GM12891 (cell line): ENCODE data around the gene ITPR3.
"Not testable (repeated sequence)": the region's sequence is repeated elsewhere in the genome, so short reads cannot be mapped to it uniquely, and the experiment has no call there.

Experiments used
- DNase-seq: peaks from one replicate; pipeline ENCODE4 v3.0.0; 2011; ENCODE audit warnings: low spot score; ENCODE audit not compliant: insufficient read length
- FAIRE-seq: peaks from 2 replicates; lab custom pipeline; 2011; peaks lifted over from hg19 to GRCh38; lab: Jason Lieb, UNC
- PAX5 ChIP-seq: IDR thresholded peaks from 2 replicates; pipeline ENCODE4 v1.6.1; 2011; ENCODE audit warnings: low read length, moderate library complexity, mild to moderate bottlenecking; ENCODE audit not compliant: insufficient read depth, severe bottlenecking
- POLR2A ChIP-seq: IDR thresholded peaks from 2 replicates; pipeline ENCODE4 v1.6.1; 2011; ENCODE audit warnings: low read depth, low read length, control low read depth
- POLR2AphosphoS5 ChIP-seq: IDR thresholded peaks from 2 replicates; pipeline ENCODE4 v1.6.1; 2011; ENCODE audit warnings: low read depth, low read length, control low read depth
- POU2F2 ChIP-seq: IDR thresholded peaks from 2 replicates; pipeline ENCODE4 v1.6.1; 2011; ENCODE audit warnings: low read depth, mild to moderate bottlenecking, control low read depth, low read length, moderate library complexity
- SPI1 ChIP-seq: IDR thresholded peaks from 2 replicates; pipeline ENCODE4 v1.6.1; 2011; ENCODE audit warnings: low read depth, low read length, control low read depth
- TAF1 ChIP-seq: IDR thresholded peaks from 2 replicates; pipeline ENCODE4 v1.6.1; 2011; ENCODE audit warnings: low read depth, low read length, control low read depth

The ITPR3 gene

DNA sequence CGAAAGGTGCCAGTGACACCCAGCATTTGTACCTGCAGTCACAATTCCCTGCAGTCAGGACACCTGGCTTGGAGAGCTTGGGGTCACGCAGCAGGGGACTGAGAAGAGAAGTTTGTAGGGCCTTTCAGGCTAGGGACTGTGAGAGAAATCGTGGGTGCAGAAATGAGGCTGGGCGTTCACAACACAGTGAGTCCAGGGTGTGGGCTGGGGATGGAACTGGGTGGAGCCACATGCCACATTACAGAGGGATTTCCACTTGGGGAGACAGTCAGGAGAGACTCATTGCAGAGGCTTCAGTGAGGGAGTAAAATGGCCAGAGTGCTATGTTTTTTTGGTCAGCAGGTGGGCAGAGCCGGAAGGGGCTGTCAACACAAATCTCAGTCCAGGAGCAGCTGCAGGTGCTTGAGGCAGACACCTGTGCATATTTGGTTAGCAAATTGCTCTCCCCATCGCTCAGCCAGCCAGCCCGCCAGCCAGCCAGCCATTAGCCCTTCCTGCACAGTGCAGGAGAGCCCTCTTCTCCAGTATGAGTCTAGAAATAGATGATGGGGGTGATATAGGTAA lies 7.4 kb downstream of the ITPR3 start:
- FAIRE-seq (no peak), DNase-seq (no peak)
- TF ChIP-seq SPI1, result no peak
- TF ChIP-seq POLR2AphosphoS5, result no peak
- no peak for TF ChIP-seq TAF1
- TF ChIP-seq POLR2A, result no peak
- no peak for TF ChIP-seq PAX5
- no peak for TF ChIP-seq POU2F2

DNA sequence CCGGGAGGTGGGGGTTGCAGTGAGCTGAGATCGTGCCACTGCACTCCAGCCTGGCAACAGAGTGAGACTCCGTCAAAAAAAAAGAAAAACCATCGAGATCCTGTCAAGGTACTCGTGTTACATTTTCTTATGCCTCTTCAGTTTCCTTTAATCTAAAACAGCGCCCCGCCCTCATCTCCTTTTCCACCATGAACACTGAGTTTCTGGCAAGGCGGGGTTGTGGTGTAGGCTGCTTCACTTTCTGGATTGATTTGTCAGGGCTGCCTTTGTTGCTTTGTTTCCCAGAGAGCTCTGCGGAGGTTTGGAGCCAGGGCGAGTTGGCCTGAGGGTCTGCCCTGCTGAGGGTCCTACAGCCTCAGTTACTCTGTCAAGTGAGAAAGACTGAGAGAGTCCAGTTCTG lies 8.9 kb downstream of the ITPR3 start:
- DNase-seq, result no peak
- FAIRE-seq, result no peak
- no peak for TF ChIP-seq POU2F2
- no peak for TF ChIP-seq TAF1
- TF ChIP-seq POLR2AphosphoS5, result no peak
- TF ChIP-seq PAX5, result no peak
- no peak for TF ChIP-seq SPI1
- TF ChIP-seq POLR2A, result no peak

DNA sequence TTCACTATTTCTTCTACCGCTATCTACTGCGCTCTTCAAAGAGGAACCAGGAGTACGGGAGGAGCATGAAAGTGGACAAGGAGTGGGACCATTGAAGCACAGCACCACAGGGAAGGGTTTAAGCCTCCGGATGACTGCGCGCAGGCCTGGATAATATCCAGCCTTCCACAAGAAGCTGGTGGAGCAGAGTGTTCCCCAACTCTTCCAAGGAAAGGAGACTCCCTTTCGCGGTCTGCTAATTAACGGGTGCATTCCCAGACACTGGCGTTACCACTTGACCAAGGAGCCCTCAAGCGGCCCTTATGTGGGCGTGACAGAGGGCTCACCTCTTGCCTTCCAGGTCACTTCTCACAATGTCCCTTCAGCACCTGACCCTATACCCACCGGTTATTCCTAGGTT lies 10.4 kb downstream of the ITPR3 start:
- DNase-seq, FAIRE-seq: not testable (repeated sequence)

DNA sequence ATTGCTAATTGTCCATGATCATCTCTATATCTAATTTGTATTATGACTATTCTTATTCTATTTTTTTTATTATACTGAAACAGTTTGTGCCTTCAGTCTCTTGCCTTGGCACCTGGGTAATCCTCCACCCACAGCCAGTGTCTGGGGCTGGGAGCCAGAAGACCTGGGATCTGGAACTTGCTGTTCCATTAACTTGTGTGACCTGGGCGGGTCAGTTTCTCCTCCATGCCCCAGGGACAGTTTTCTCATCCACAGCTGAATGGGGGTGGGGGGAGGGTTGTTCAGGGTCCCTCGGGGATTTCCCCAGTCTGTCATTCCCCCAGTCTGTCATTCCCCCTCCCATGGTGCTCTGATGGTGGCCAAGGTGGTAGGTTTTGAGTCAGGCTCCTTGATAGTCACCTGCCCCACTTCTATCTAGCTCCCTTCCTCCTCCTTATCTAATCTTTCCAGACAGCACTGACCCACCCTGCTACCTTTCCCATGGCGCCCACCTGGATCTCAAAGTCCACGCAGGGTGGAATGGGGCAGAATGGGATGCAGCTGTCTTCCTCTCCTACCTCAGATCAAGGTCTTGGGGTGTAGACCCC lies 10.9 kb downstream of the ITPR3 start:
- no peak for DNase-seq
- TF ChIP-seq TAF1, result no peak
- TF ChIP-seq SPI1, result no peak
- TF ChIP-seq POLR2A, result no peak
- TF ChIP-seq PAX5, result no peak
- no peak for FAIRE-seq

DNA sequence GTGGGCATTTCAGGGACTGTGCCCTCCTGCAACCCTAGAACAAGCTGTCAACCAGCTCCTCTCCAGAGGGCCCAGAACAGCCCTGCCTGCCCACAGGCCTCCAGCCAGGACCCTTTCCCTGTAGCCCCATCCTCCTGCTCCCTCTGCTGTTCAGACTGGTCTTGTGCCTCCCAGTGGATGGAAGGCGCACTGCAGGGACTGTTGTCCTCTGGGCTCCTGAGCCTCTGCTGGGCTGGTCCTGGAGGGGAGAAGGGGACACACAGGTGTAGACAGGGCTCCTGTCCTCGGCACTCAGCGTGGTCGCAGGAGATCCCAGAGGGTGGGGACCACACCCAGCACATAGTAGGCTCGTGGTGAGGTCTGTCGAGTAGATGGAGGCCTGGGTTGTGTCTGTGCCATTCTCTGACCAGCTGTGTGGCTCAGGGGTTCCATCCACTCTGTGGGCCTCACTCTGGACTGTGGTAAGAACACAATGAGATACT lies 11.5 kb downstream of the ITPR3 start:
- FAIRE-seq (peak; percentile 74), DNase-seq (peak; percentile 61)
- no peak for TF ChIP-seq POLR2AphosphoS5
- no peak for TF ChIP-seq TAF1
- no peak for TF ChIP-seq PAX5
- TF ChIP-seq POLR2A, result no peak
- TF ChIP-seq SPI1, result no peak
- no peak for TF ChIP-seq POU2F2

DNA sequence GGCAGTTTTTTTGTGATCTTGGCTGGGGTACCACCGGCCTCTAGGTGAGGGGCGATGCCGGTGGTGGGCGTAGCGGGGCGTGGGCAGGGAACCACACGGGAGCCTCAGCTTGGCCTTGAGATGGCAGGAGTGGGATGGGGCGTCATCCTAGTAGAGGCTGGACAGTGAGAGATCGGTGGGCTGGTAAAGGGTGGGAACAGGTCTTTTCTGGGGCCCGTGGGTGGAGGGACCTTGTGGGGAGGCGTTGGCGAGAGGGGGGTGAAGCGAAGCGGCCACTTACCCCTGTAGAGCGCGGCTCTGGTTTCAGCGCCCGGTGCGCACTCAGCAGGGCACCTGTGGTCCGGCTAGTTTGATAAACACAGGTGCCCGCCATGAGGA lies 12.0 kb downstream of the ITPR3 start:
- DNase-seq (no peak), FAIRE-seq (no peak)
- no peak for TF ChIP-seq POLR2A
- TF ChIP-seq POLR2AphosphoS5, result no peak
- TF ChIP-seq POU2F2, result no peak
- TF ChIP-seq PAX5, result no peak
- TF ChIP-seq TAF1, result no peak
- TF ChIP-seq SPI1, result no peak

DNA sequence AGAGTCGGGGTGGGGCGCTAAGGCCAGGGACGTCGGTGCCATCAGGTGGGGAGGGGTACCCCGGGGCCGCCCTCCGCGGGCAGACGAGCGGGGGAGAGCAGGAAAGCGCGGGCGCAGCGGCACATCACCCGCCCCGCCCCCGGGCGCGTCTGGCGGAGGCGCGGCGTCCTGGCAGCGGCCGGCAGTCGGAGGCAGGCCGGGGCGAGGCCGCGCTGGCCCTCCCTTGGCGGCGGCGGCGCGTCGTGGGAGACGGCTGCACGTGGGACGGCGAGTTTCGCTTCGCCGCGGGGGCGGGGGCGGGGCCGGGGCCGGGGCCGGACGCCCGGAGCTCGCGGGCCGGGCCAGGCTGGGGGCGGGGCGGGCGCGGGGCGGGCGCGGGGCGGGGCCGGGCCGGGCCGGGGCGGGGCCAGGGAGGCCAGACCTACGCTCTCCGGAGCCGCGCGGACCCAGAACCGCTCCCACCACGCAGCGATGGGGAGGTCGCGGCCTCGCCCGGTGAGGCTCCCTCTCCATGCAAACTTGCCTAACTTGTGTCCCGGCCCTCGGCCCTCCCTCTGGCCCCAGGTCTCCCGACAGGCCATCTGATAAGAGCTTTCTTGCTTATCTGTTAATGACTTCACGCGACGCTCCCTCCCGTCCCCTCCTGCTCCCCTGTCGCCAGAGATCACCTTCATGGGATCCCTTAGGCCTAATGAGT lies 12.5 kb downstream of the ITPR3 start:
- FAIRE-seq (peak; percentile 87), DNase-seq (peak; percentile 83)
- TF ChIP-seq POLR2AphosphoS5, result no peak
- no peak for TF ChIP-seq SPI1
- no peak for TF ChIP-seq POU2F2
- no peak for TF ChIP-seq TAF1
- TF ChIP-seq PAX5, result no peak
- TF ChIP-seq POLR2A, result no peak

DNA sequence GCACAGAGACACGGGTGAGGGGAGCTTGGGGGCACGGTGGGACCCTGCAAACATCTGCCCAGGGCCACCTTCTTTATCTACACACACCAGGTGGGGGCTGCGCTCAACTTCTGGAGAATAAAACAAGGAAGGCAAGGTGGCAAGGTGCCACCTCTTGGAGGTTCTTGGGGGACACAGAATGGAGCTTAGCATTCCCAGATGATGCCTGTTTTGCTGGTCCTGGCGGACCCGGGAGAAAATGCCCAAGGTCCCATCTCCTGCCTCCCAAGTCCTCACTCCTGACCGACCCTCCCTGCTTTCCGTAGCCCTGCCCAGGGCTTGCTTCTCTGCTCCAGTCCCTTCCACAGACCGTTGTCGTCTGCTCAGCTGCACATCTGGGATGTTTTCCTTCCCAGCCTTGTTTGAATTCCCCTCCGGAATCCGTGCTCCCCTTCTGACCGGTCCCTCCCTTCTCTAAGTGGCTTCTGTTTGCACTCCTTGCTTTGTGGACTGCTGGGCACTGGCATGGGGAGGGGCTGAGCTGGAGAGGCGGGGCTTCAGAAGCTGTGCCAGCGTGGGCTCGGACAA lies 13.1 kb downstream of the ITPR3 start:
- no peak for TF ChIP-seq POU2F2
- no peak for TF ChIP-seq SPI1
- no peak for TF ChIP-seq PAX5
- no peak for TF ChIP-seq POLR2AphosphoS5
- no peak for TF ChIP-seq TAF1
- TF ChIP-seq POLR2A, result no peak
- peak; percentile 28 for FAIRE-seq

DNA sequence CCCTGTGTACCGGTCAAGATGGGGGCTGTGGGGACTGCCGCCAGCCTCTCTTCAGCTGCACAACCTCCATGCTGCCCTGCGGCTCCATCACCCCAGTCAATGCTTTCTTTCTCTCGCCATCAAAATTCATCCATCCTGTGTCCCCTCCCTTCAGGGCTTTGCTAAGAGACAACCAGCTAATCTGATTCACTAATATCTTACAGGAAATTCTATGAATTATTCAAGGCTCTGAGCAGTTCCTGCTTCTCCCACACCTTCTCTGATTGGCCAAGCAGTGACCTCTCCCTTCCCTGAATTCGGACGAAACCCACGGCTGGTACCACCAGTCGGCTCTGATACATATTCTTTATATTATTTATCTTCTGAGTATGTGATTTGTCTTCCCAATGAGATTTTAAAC lies 13.8 kb downstream of the ITPR3 start:
- DNase-seq (no peak), FAIRE-seq (no peak)
- no peak for TF ChIP-seq POLR2A
- no peak for TF ChIP-seq POU2F2
- no peak for TF ChIP-seq TAF1
- no peak for TF ChIP-seq PAX5
- no peak for TF ChIP-seq SPI1
- TF ChIP-seq POLR2AphosphoS5, result no peak

More for the DNA sequence above, 13.1 kb downstream of the ITPR3 start:
- no peak for DNase-seq

DNA sequence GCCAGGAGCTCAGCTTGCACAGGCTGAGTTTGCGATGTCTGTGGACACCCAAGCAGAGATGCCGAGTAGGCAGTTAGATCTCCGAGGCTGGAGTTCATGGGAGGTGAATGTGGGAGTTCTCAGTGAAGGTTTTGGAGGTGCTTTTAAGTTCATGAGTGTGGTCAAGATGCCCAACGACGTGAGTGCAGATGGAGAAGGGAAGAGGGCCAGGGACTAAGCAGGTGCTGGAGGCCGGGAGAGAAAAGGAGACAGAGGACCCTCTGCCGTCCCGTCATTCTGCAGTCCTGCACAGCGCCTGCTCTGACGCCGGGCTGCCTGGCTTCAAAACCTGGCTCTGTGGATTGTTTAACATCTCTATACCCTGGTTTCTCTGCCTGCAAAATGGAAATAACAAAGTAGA lies 15.5 kb downstream of the ITPR3 start:
- FAIRE-seq, result no peak
- TF ChIP-seq SPI1 (no peak), PAX5 (no peak), POU2F2 (no peak), POLR2AphosphoS5 (no peak), POLR2A (no peak), TAF1 (no peak)
- DNase-seq, result no peak
